DMS153 treated with DMSO at 0.1 percent for 48 hours (cell line): ENCODE data around the gene ENO2.
"Not testable (repeated sequence)": the region's sequence is repeated elsewhere in the genome, so short reads cannot be mapped to it uniquely, and the experiment has no call there.

Experiments used
- DNase-seq: peaks from one replicate; lab custom pipeline; 2025; ENCODE audit not compliant: unreplicated experiment; lab: John Stamatoyannopoulos, UW

The ENO2 gene

GRCh38 chr12:6914246-6914946, at the start of gene ENO2:
Gene ENO2 (plus strand): TSS chr12:6914580. CDS start chr12:6915833, 1,253 bp downstream.
- peak; percentile 38 for DNase-seq

- DNase-seq = not testable (repeated sequence)
Measured at GRCh38 chr12:6865307-6865706, 49.1 kb upstream of the ENO2 start.

- DNase-seq = no peak
Measured at GRCh38 chr12:6866163-6866919, 48.0 kb upstream of the ENO2 start.

GRCh38 chr12:6866920-6867412, 47.4 kb upstream of the ENO2 start:
- no peak for DNase-seq

- DNase-seq = peak; percentile 64
Measured at GRCh38 chr12:6867413-6868210, 46.8 kb upstream of the ENO2 start, which contains the start of gene TPI1. Gene TPI1 (plus strand): TSS chr12:6867531. CDS start chr12:6867567, 36 bp downstream.

GRCh38 chr12:6868211-6869048, 46.0 kb upstream of the ENO2 start:
- no peak for DNase-seq

- peak; percentile 65 for DNase-seq
Measured at GRCh38 chr12:6869049-6870021, 45.0 kb upstream of the ENO2 start.

- DNase-seq = not testable (repeated sequence)
Measured at GRCh38 chr12:6870304-6870703, 44.1 kb upstream of the ENO2 start.

GRCh38 chr12:6871052-6871957, 43.1 kb upstream of the ENO2 start:
- DNase-seq = no peak

- peak; percentile 35 for DNase-seq
Measured at GRCh38 chr12:6872073-6873048, 42.0 kb upstream of the ENO2 start.

- peak; percentile 82 for DNase-seq
Measured at GRCh38 chr12:6873094-6874014, 41.0 kb upstream of the ENO2 start, which contains the start of gene SPSB2. Gene SPSB2 (minus strand): TSS chr12:6873303. CDS start chr12:6872901, 402 bp downstream.

- not testable (repeated sequence) for DNase-seq
Measured at GRCh38 chr12:6874015-6874368, 40.4 kb upstream of the ENO2 start.

GRCh38 chr12:6879824-6880223, 34.6 kb upstream of the ENO2 start:
- DNase-seq = not testable (repeated sequence)

- DNase-seq = no peak
Measured at GRCh38 chr12:6883252-6883651, 31.1 kb upstream of the ENO2 start.

- no peak for DNase-seq
Measured at GRCh38 chr12:6883683-6884082, 30.7 kb upstream of the ENO2 start.

- no peak for DNase-seq
Measured at GRCh38 chr12:6884539-6884938, 29.8 kb upstream of the ENO2 start.
